Activated CD4-positive, alpha-beta memory T cell treated with anti-CD3 and anti-CD28 coated beads for 36 hours (primary cell): ENCODE results near the gene TULP4. TPM values are rescaled to one million over a fixed set of nuclear protein-coding genes. Genes with fewer than 3 reads are reported as not detected.

Source experiments
- CTCF ChIA-PET: fragments of 350-600 bp; sonication (Branson Sonifier 250); formaldehyde crosslinking; loops from one replicate; lab custom pipeline; 2021; ENCODE audit warnings: antibody characterized with exemption, inconsistent platforms; lab: Charles Lee
- POLR2A ChIA-PET: fragments of 350-600 bp; sonication (Branson Sonifier 250); formaldehyde crosslinking; loops from one replicate; lab custom pipeline; 2021; ENCODE audit warnings: antibody characterized with exemption; lab: Charles Lee
- DNase-seq: peaks from one replicate; pipeline ENCODE4 v3.0.0-alpha.2; 2020
- H3K27ac Mint-ChIP-seq: one replicate; pipeline ENCODE4 v1.8.0; 2021; ENCODE audit warnings: mixed read lengths
- H3K27me3 Mint-ChIP-seq: one replicate; pipeline ENCODE4 v1.8.0; 2021; ENCODE audit warnings: mixed read lengths
- H3K36me3 Mint-ChIP-seq: one replicate; pipeline ENCODE4 v1.8.0; 2021; ENCODE audit warnings: mixed read lengths
- H3K4me1 Mint-ChIP-seq: one replicate; pipeline ENCODE4 v1.8.0; 2021; ENCODE audit warnings: low read depth, mixed read lengths
- H3K4me3 Mint-ChIP-seq: one replicate; pipeline ENCODE4 v1.8.0; 2021; ENCODE audit warnings: mild to moderate bottlenecking, mixed read lengths
- H3K9me3 Mint-ChIP-seq: one replicate; pipeline ENCODE4 v1.8.0; 2021; ENCODE audit warnings: mixed read lengths
- intact Hi-C: fragments of 100-400 bp; cut with micrococcal nuclease; formaldehyde crosslinking; loops from one replicate; pipeline ENCODE4 v1.15.1; 2023
- total RNA-seq, 2 experiments: library from RNA; stranded (reverse); gene quantifications; one replicate each; pipeline ENCODE4 v1.2.3, GENCODE V29; 2021

TULP4 gene
- total RNA-seq, 2 experiments from 2014 or later = 15.9 to 16.3 TPM

DNA sequence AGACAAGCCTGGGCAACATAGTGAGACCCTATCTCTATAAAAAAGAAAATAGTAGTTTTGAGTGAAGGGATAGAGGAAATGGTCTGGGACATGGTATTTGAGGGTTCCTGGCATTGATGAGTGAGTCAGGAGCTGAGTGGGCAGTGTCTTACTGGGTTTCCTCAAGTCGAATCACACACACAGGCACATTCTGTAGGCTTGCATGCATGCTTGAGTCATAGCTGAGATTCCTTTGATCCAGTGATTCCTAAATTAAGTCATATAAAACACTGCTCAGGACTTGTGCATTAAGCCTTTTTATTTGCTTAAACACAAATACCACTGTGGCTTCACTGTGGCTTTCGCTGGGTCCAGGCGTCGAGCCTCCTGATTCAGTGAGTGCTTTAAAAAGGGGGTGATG lies 175.8 kb downstream of the TULP4 start:
- Mint-ChIP-seq H3K36me3 (no peaks in the 10 kb centered on the region), H3K27ac (no peak overlapping the region), H3K27me3 (no peaks in the 10 kb centered on the region), H3K4me1 (peaks cover 8% of the 10 kb centered on the region), H3K4me3 (no peak overlapping the region), H3K9me3 (no peaks in the 10 kb centered on the region)
- ChIA-PET CTCF (no interaction called here), POLR2A (no interaction called here)
- intact Hi-C loops = no loop called here
- DNase-seq = peak; percentile 20

DNA sequence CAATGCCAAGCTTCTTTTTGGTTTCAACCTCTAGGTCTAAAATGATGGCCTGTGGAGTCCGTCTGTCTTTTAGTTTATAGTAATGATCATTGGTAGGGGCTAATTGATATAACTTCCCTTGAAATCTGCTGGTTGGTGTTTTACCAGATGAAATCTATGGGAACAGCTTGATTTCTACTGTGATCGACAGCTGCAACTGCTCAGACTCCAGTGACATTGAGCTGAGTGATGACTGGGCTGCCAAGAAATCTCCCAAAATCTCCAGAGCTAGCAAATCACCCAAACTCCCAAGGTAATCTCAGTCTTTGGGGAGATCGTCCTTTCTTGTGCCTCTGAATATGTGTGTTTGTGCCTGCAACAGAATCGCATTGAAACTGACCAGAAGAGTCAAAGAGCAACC lies 177.2 kb downstream of the TULP4 start:
- Mint-ChIP-seq H3K27me3 (no peaks in the 10 kb centered on the region), H3K36me3 (no peaks in the 10 kb centered on the region), H3K4me3 (no peak overlapping the region), H3K27ac (no peak overlapping the region), H3K9me3 (no peaks in the 10 kb centered on the region), H3K4me1 (peaks cover 8% of the 10 kb centered on the region)
- ChIA-PET CTCF (interaction anchor here (0.7 kb wide), 1 partner anchor 275 kb away, joined by 4 read pairs; no protein-coding TSS in a partner anchor), POLR2A (no interaction called here)
- intact Hi-C loops = no loop called here
- DNase-seq = no peak

DNA sequence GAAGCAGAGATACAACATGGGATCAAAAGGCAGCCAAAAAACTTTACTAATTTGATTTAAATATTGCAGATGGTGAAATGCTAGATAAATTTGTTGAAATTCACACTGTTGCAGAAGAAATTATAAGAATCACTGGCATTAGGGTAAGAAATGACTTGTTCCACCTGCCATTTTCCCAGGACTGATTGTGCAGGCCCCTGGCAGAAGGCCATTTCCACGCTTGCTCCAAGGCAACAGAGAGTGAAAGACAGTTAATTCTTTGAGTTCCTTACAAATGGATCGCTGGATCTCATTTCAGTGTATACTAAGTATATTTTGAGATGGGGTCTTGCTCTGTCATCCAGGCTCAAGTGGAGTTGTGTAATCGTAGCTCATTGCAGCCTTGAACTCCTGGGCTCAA lies 180.6 kb downstream of the TULP4 start:
- CTCF ChIA-PET = no interaction called here

GRCh38 chr6:158496700-158497099 lies 184.4 kb downstream of the TULP4 start:
- H3K27ac Mint-ChIP-seq = no peak overlapping the region
- H3K36me3 Mint-ChIP-seq = peaks cover 8% of the 10 kb centered on the region
- intact Hi-C loops = no loop called here
- no peaks in the 10 kb centered on the region for H3K9me3 Mint-ChIP-seq
- CTCF ChIA-PET = interaction anchor here (0.9 to 1.7 kb wide), 2 partner anchors 22 to 276 kb away, joined by 4 to 6 read pairs; no protein-coding TSS in a partner anchor
- DNase-seq = no peak
- H3K4me3 Mint-ChIP-seq = no peak overlapping the region
- H3K27me3 Mint-ChIP-seq = no peaks in the 10 kb centered on the region
- POLR2A ChIA-PET = no interaction called here
- no peaks in the 10 kb centered on the region for H3K4me1 Mint-ChIP-seq

More for the DNA sequence above, 180.6 kb downstream of the TULP4 start:
- Mint-ChIP-seq H3K36me3 (no peaks in the 10 kb centered on the region), H3K27me3 (no peaks in the 10 kb centered on the region), H3K27ac (no peak overlapping the region), H3K4me3 (no peak overlapping the region), H3K9me3 (no peaks in the 10 kb centered on the region), H3K4me1 (peaks cover 2% of the 10 kb centered on the region)
- POLR2A ChIA-PET = no interaction called here
- intact Hi-C loops = no loop called here
- DNase-seq = no peak

GRCh38 chr6:158497620-158498019 lies 185.4 kb downstream of the TULP4 start:
- Mint-ChIP-seq H3K4me1 (no peaks in the 10 kb centered on the region), H3K27ac (no peak overlapping the region), H3K4me3 (no peak overlapping the region), H3K9me3 (no peaks in the 10 kb centered on the region), H3K27me3 (no peaks in the 10 kb centered on the region), H3K36me3 (peaks cover 8% of the 10 kb centered on the region)
- POLR2A ChIA-PET = interaction anchor here (1.1 kb wide), 1 partner anchor 277 kb away, joined by 3 read pairs; no protein-coding TSS in a partner anchor
- CTCF ChIA-PET = interaction anchor here (0.7 kb wide), 1 partner anchor 284 kb away, joined by 3 read pairs; no protein-coding TSS in a partner anchor
- DNase-seq = no peak
- intact Hi-C loops = no loop called here

DNA sequence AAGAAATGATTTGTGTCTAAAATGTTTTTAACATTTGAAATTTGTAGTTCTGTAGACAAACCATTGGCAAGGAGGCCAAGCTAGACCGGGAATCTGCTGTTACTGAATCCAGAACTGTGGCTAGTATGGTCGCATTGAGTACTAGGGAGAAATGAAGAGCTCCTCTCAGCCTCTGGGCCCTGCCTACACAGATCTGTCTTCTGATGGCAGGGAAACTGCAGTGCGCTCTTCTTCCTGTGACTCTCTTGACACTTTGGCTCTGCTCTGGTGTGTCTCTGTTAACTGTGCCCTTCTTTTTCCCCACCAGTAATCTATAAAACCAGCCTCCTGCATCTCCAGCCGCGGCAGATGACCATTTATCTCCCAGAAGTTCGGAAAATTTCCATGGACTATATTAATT lies 186.1 kb downstream of the TULP4 start:
- Mint-ChIP-seq H3K9me3 (no peaks in the 10 kb centered on the region), H3K27me3 (no peaks in the 10 kb centered on the region), H3K4me1 (no peaks in the 10 kb centered on the region), H3K4me3 (no peak overlapping the region), H3K27ac (no peak overlapping the region), H3K36me3 (peaks cover 9% of the 10 kb centered on the region)
- ChIA-PET POLR2A (interaction anchor here (1.1 kb wide), 1 partner anchor 278 kb away, joined by 3 read pairs; no protein-coding TSS in a partner anchor), CTCF (interaction anchor here (0.7 to 1.0 kb wide), 3 partner anchors 20 to 285 kb away, joined by 3 to 5 read pairs (median 3); no protein-coding TSS in a partner anchor)
- DNase-seq = no peak
- intact Hi-C loops = no loop called here

- no peaks in the 10 kb centered on the region for H3K9me3 Mint-ChIP-seq
- no peaks in the 10 kb centered on the region for H3K27me3 Mint-ChIP-seq
- H3K4me1 Mint-ChIP-seq = no peaks in the 10 kb centered on the region
- intact Hi-C loops = no loop called here
- ChIA-PET POLR2A (no interaction called here), CTCF (no interaction called here)
- H3K36me3 Mint-ChIP-seq = peaks cover 13% of the 10 kb centered on the region
- no peak overlapping the region for H3K27ac Mint-ChIP-seq
- DNase-seq = no peak
- H3K4me3 Mint-ChIP-seq = no peak overlapping the region
Measured at GRCh38 chr6:158499601-158500000, 187.3 kb downstream of the TULP4 start.

DNA sequence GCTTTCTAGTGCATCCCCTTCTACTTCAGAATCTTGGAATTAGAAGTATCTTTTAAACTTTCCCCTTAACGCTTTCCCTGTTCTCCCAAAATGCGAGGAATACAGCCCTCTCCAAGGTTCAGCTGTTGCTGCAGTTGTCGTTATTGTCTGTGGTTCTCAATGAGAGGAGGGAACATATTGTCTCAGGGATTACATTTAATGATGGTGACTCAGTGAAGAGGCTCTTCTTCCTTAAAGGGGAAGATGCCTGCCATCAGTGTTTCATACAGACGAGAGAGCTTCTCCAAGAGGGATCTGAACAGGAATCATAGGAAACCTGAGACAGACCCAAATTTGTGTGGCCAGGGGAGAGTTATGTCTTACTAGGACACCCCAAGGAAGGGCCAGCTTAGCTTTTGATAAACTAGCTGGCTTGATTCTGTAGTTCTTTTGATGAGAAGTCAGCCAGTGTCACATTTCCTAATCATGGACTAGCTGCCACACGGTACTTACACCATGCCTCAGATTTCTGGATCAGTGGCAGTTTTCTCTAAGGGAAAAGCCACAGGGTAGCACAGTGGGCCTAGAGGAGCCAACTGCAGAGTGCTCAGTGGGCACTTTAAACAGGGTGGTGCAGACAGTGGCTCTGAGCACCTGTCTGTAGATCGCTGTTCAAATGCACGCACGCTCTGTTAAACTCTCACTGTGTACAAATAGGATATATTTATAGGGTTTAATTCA lies 187.9 kb downstream of the TULP4 start:
- H3K36me3 Mint-ChIP-seq = peaks cover 13% of the 10 kb centered on the region
- H3K9me3 Mint-ChIP-seq = no peaks in the 10 kb centered on the region
- no peaks in the 10 kb centered on the region for H3K27me3 Mint-ChIP-seq
- no peak overlapping the region for H3K27ac Mint-ChIP-seq
- POLR2A ChIA-PET = no interaction called here
- CTCF ChIA-PET = no interaction called here
- no peak for DNase-seq
- intact Hi-C loops = no loop called here
- no peak overlapping the region for H3K4me3 Mint-ChIP-seq
- no peaks in the 10 kb centered on the region for H3K4me1 Mint-ChIP-seq

GRCh38 chr6:158501360-158502262 lies 189.3 kb downstream of the TULP4 start:
- CTCF ChIA-PET = no interaction called here
- Mint-ChIP-seq H3K4me3 (no peak overlapping the region), H3K9me3 (no peaks in the 10 kb centered on the region), H3K36me3 (peaks cover 13% of the 10 kb centered on the region), H3K27ac (no peak overlapping the region), H3K27me3 (no peaks in the 10 kb centered on the region), H3K4me1 (no peaks in the 10 kb centered on the region)
- DNase-seq = no peak
- intact Hi-C loops = no loop called here
- POLR2A ChIA-PET = no interaction called here

GRCh38 chr6:158502263-158502950 lies 190.1 kb downstream of the TULP4 start:
- Mint-ChIP-seq H3K36me3 (peaks cover 13% of the 10 kb centered on the region), H3K9me3 (no peaks in the 10 kb centered on the region), H3K4me3 (no peak overlapping the region), H3K4me1 (no peaks in the 10 kb centered on the region), H3K27me3 (no peaks in the 10 kb centered on the region), H3K27ac (no peak overlapping the region)
- intact Hi-C loops = no loop called here
- no peak for DNase-seq
- ChIA-PET POLR2A (no interaction called here), CTCF (interaction anchor here (0.7 kb wide), 1 partner anchor 16 kb away, joined by 3 read pairs; no protein-coding TSS in a partner anchor)

- ChIA-PET POLR2A (interaction anchor here (0.9 kb wide), 1 partner anchor 8 kb away, joined by 3 read pairs; no protein-coding TSS in a partner anchor), CTCF (interaction anchor here (0.7 kb wide), 1 partner anchor 16 kb away, joined by 3 read pairs; no protein-coding TSS in a partner anchor)
- intact Hi-C loops = no loop called here
- H3K9me3 Mint-ChIP-seq = no peaks in the 10 kb centered on the region
- H3K27ac Mint-ChIP-seq = no peak overlapping the region
- H3K4me3 Mint-ChIP-seq = no peak overlapping the region
- H3K27me3 Mint-ChIP-seq = no peaks in the 10 kb centered on the region
- H3K36me3 Mint-ChIP-seq = peaks cover 13% of the 10 kb centered on the region
- no peaks in the 10 kb centered on the region for H3K4me1 Mint-ChIP-seq
- DNase-seq = no peak
Measured at GRCh38 chr6:158503222-158503621, 191.0 kb downstream of the TULP4 start.
